Caco-2 (cell line): ENCODE measurements around the gene CFAP58. TPM values are rescaled to one million over a fixed set of nuclear protein-coding genes. Genes with fewer than 3 reads are reported as not detected.

Experiments
- BruUV-seq: library from RNA; stranded (reverse); fragments of 400-500 nt; replicated peaks from 2 replicates; lab custom pipeline; 2021; lab: Mats Ljungman, UMichigan
- CTCF ChIA-PET: fragments of 300-600 bp; sonication (Branson Sonifier 250); formaldehyde crosslinking; loops from one replicate; lab custom pipeline; 2022; ENCODE audit warnings: antibody characterized with exemption; lab: Charles Lee
- POLR2A ChIA-PET: fragments of 300-600 bp; sonication (Branson Sonifier 250); formaldehyde crosslinking; loops from one replicate; lab custom pipeline; 2022; ENCODE audit warnings: antibody characterized with exemption; lab: Charles Lee
- DNase-seq, 2 experiments: peaks; one replicate each; pipeline versions ENCODE4 v3.0.0 to v3.0.0-alpha.2; 2020 to 2022
- H3K27me3 ChIP-seq: replicated peaks from 2 replicates; pipeline ENCODE4 v1.6.0; 2011; ENCODE audit warnings: low read length; ENCODE audit not compliant: control insufficient read depth, insufficient read depth
- H3K36me3 ChIP-seq: 2 replicates; pipeline ENCODE4 v1.5.1; 2011; ENCODE audit warnings: low read length; ENCODE audit not compliant: control insufficient read depth, insufficient read depth
- H3K4me1 ChIP-seq: fragments of 250-450 bp; sonication (Bioruptor Pico); 2 replicates; pipeline ENCODE4 v1.5.1; 2020; ENCODE audit warnings: mild to moderate bottlenecking
- H3K4me3 ChIP-seq: 2 replicates; pipeline ENCODE4 v1.5.1; 2011; ENCODE audit warnings: low read depth, mild to moderate bottlenecking, control low read depth, low read length
- H3K9me3 ChIP-seq: fragments of 250-450 bp; sonication (Bioruptor Pico); 2 replicates; pipeline ENCODE4 v1.5.1; 2020; ENCODE audit warnings: mild to moderate bottlenecking, moderate library complexity
- H3K27ac Mint-ChIP-seq: one replicate; pipeline ENCODE4 v1.8.0; 2022; ENCODE audit warnings: mixed read lengths; ENCODE audit not compliant: unreplicated experiment
- H3K27me3 Mint-ChIP-seq: one replicate; pipeline ENCODE4 v1.8.0; 2022; ENCODE audit warnings: mixed read lengths; ENCODE audit not compliant: insufficient read depth, unreplicated experiment
- H3K36me3 Mint-ChIP-seq: one replicate; pipeline ENCODE4 v1.8.0; 2022; ENCODE audit warnings: mild to moderate bottlenecking, mixed read lengths; ENCODE audit not compliant: insufficient read depth, unreplicated experiment
- H3K4me1 Mint-ChIP-seq: one replicate; pipeline ENCODE4 v1.8.0; 2022; ENCODE audit warnings: low read depth, mixed read lengths; ENCODE audit not compliant: unreplicated experiment
- H3K4me3 Mint-ChIP-seq: one replicate; pipeline ENCODE4 v1.8.0; 2022; ENCODE audit warnings: mild to moderate bottlenecking, moderate library complexity, mixed read lengths; ENCODE audit not compliant: unreplicated experiment
- H3K9me3 Mint-ChIP-seq: one replicate; pipeline ENCODE4 v1.8.0; 2022; ENCODE audit warnings: mixed read lengths; ENCODE audit not compliant: unreplicated experiment
- CTCF ChIP-seq, 2 experiments: fragments of 200-600 bp in 1 of 2; IDR thresholded peaks; 1 replicate in 1 of 2; 2 replicates in 1 of 2; pipeline versions ENCODE4 v1.5.1 to v1.8.0; 2011 to 2022; ENCODE audit warnings: antibody characterized with exemption in 1 of 2, control low read depth in 1 of 2, inconsistent platforms in 1 of 2, low read depth in 1 of 2, low read length in 1 of 2, mild to moderate bottlenecking in 1 of 2, moderate library complexity in 1 of 2; ENCODE audit not compliant: insufficient read depth in 1 of 2, severe bottlenecking in 1 of 2, unreplicated experiment in 1 of 2
- intact Hi-C: fragments of 100-400 bp; cut with micrococcal nuclease; formaldehyde crosslinking; loops from one replicate; pipeline ENCODE4 v1.10.0; 2022; ENCODE audit not compliant: unreplicated experiment
- total RNA-seq: library from RNA; stranded (reverse); gene quantifications from 2 replicates; pipeline ENCODE4 v1.2.3, GENCODE V29; 2022

CFAP58 gene
- total RNA-seq, 1 experiment from 2014 or later, result not detected

- Mint-ChIP-seq H3K4me3 (no peak overlapping the region), H3K27me3 (peaks cover 13% of the 10 kb centered on the region), H3K9me3 (peaks cover 9% of the 10 kb centered on the region), H3K4me1 (no peaks in the 10 kb centered on the region), H3K36me3 (no peaks in the 10 kb centered on the region), H3K27ac (no peak overlapping the region)
- CTCF ChIA-PET, result no interaction called here
- H3K36me3 ChIP-seq, result no peaks in the 10 kb centered on the region
- H3K27me3 ChIP-seq, result no peaks in the 10 kb centered on the region
- TF ChIP-seq CTCF (IDR thresholded peaks at IDR 0.05; ENCODE audit: insufficient read depth in 1 of 2, low read depth in 1 of 2, low read length in 1 of 2, severe bottlenecking in 1 of 2, unreplicated experiment in 1 of 2), result no peak
- BruUV-seq, result no TSS peak
- POLR2A ChIA-PET, result no interaction called here
- no peaks in the 10 kb centered on the region for H3K4me1 ChIP-seq
- intact Hi-C loops, result no loop called here
- DNase-seq, result no peak
- H3K4me3 ChIP-seq, result no peak overlapping the region
- H3K9me3 ChIP-seq, result no peaks in the 10 kb centered on the region
Measured at GRCh38 chr10:104472505-104472904, 118.9 kb downstream of the CFAP58 start.

- no peak for DNase-seq
- no peak for TF ChIP-seq CTCF (IDR thresholded peaks at IDR 0.05; ENCODE audit: insufficient read depth in 1 of 2, low read depth in 1 of 2, low read length in 1 of 2, severe bottlenecking in 1 of 2, unreplicated experiment in 1 of 2)
- Mint-ChIP-seq H3K27ac (no peak overlapping the region), H3K36me3 (no peaks in the 10 kb centered on the region), H3K4me1 (no peaks in the 10 kb centered on the region), H3K27me3 (peaks cover 13% of the 10 kb centered on the region), H3K4me3 (no peak overlapping the region), H3K9me3 (peaks cover 9% of the 10 kb centered on the region)
- ChIA-PET POLR2A (no interaction called here), CTCF (no interaction called here)
- H3K4me1 ChIP-seq, result no peaks in the 10 kb centered on the region
- no peak overlapping the region for H3K4me3 ChIP-seq
- H3K27me3 ChIP-seq, result no peaks in the 10 kb centered on the region
- intact Hi-C loops, result no loop called here
- no peaks in the 10 kb centered on the region for H3K36me3 ChIP-seq
- BruUV-seq, result no TSS peak
- H3K9me3 ChIP-seq, result no peaks in the 10 kb centered on the region
Measured at GRCh38 chr10:104472957-104473745, 119.5 kb downstream of the CFAP58 start.

- Mint-ChIP-seq H3K4me3 (no peak overlapping the region), H3K36me3 (no peaks in the 10 kb centered on the region), H3K27ac (no peak overlapping the region), H3K27me3 (peaks cover 17% of the 10 kb centered on the region), H3K9me3 (peaks cover 9% of the 10 kb centered on the region), H3K4me1 (no peaks in the 10 kb centered on the region)
- intact Hi-C loops, result no loop called here
- H3K27me3 ChIP-seq, result no peaks in the 10 kb centered on the region
- no peaks in the 10 kb centered on the region for H3K9me3 ChIP-seq
- no peak for TF ChIP-seq CTCF (IDR thresholded peaks at IDR 0.05; ENCODE audit: insufficient read depth in 1 of 2, low read depth in 1 of 2, low read length in 1 of 2, severe bottlenecking in 1 of 2, unreplicated experiment in 1 of 2)
- POLR2A ChIA-PET, result no interaction called here
- no peaks in the 10 kb centered on the region for H3K36me3 ChIP-seq
- DNase-seq, result no peak
- H3K4me3 ChIP-seq, result no peak overlapping the region
- BruUV-seq, result no TSS peak
- CTCF ChIA-PET, result no interaction called here
- H3K4me1 ChIP-seq, result no peaks in the 10 kb centered on the region
Measured at GRCh38 chr10:104478380-104478779, 124.7 kb downstream of the CFAP58 start.
